HepG2 (cell line): Measurements from ENCODE around the gene PAXX. TPM values are rescaled to one million over a fixed set of nuclear protein-coding genes. Genes with fewer than 3 reads are reported as not detected.

Experiments
- CBX2 ChIP-seq, 2 experiments: fragments of 200-600 bp in 1 of 2; sonication (generic); formaldehyde crosslinking in 1 of 2; IDR thresholded peaks; 2 replicates each; pipeline versions ENCODE4 v1.7.0 to v1.8.1; 2018 to 2022; ENCODE audit warnings: low read depth in 2 of 2, low read length in 1 of 2, mild to moderate bottlenecking in 1 of 2, missing genetic modification reagents in 1 of 2
- ELK4 ChIP-seq: sonication (generic); formaldehyde crosslinking; IDR thresholded peaks from 2 replicates; pipeline ENCODE4 v1.9.0; 2021; ENCODE audit warnings: missing genetic modification reagents, borderline replicate concordance
- FOXJ3 ChIP-seq: sonication (generic); formaldehyde crosslinking; IDR thresholded peaks from 2 replicates; pipeline ENCODE4 v1.4.0; 2020; ENCODE audit warnings: missing genetic modification reagents, mild to moderate bottlenecking, borderline replicate concordance
- KDM3A ChIP-seq: IDR thresholded peaks from 2 replicates; pipeline ENCODE4 v1.6.1; 2018; ENCODE audit warnings: low read depth, missing compliant biosample characterization
- KLF16 ChIP-seq, 2 experiments: sonication (generic) in 1 of 2; formaldehyde crosslinking in 1 of 2; IDR thresholded peaks; 2 replicates each; pipeline versions ENCODE4 v1.6.1 to v1.8.0; 2016 to 2023; ENCODE audit warnings: missing genetic modification reagents in 2 of 2, missing compliant biosample characterization in 1 of 2
- NFYC ChIP-seq: IDR thresholded peaks from 2 replicates; pipeline ENCODE4 v1.6.1; 2016; ENCODE audit warnings: missing genetic modification reagents, missing compliant biosample characterization
- NR2F1 ChIP-seq, 2 experiments: fragments of 450-650 bp in 1 of 2; formaldehyde crosslinking in 1 of 2; IDR thresholded peaks; 2 replicates each; pipeline versions ENCODE4 v1.5.0 to v1.6.1; 2016 to 2020; ENCODE audit warnings: mild to moderate bottlenecking in 1 of 2, missing compliant biosample characterization in 1 of 2, missing genetic modification reagents in 1 of 2, moderate library complexity in 1 of 2
- POLR2A ChIP-seq, 2 experiments: IDR thresholded peaks; 2 replicates each; pipeline ENCODE4 v1.6.1; 2011; ENCODE audit warnings: low read depth in 2 of 2, low read length in 2 of 2, mild to moderate bottlenecking in 1 of 2, moderate library complexity in 1 of 2; ENCODE audit not compliant: insufficient read depth in 1 of 2
- RORA ChIP-seq: sonication (generic); formaldehyde crosslinking; IDR thresholded peaks from 2 replicates; pipeline ENCODE4 v1.5.0; 2020; ENCODE audit warnings: mild to moderate bottlenecking, missing genetic modification reagents, moderate library complexity
- SRSF9 ChIP-seq: fragments of 200-400 bp; formaldehyde crosslinking; IDR thresholded peaks from 2 replicates; pipeline ENCODE4 v1.6.1; 2018; ENCODE audit warnings: borderline replicate concordance, mild to moderate bottlenecking, low read depth, low read length; ENCODE audit not compliant: insufficient read depth, poor library complexity, severe bottlenecking
- ZC3H4 ChIP-seq: sonication (generic); formaldehyde crosslinking; IDR thresholded peaks from 2 replicates; pipeline ENCODE4 v1.4.0; 2020; ENCODE audit warnings: missing genetic modification reagents, borderline replicate concordance
- ZFP37 ChIP-seq: sonication (generic); formaldehyde crosslinking; IDR thresholded peaks from 2 replicates; pipeline ENCODE4 v1.4.0; 2020; ENCODE audit warnings: missing genetic modification reagents, borderline replicate concordance
- ZKSCAN5 ChIP-seq: sonication (generic); formaldehyde crosslinking; IDR thresholded peaks from 2 replicates; pipeline ENCODE4 v1.5.1; 2020; ENCODE audit warnings: mild to moderate bottlenecking, missing genetic modification reagents
- ZMYM2 ChIP-seq: sonication (generic); formaldehyde crosslinking; IDR thresholded peaks from 2 replicates; pipeline ENCODE4 v1.8.0; 2022; ENCODE audit warnings: mild to moderate bottlenecking, missing genetic modification reagents
- polyA plus RNA-seq, 8 experiments: library from polyadenylated mRNA; depleted of rRNA in 3 of 8; stranded (reverse) in 7 of 8; unstranded in 1 of 8; fragments of >200 nt; fragmentation: Illumina TruSeq in 4 of 8; extraction: Trizol in 4 of 8; gene quantifications; 2 replicates each; pipeline versions ENCODE4 v1.2.1 to v1.2.3, GENCODE V29; 2011 to 2016; ENCODE audit warnings: low read depth in 4 of 8, missing spikeins in 1 of 8, mixed read lengths in 1 of 8; ENCODE audit not compliant: insufficient read depth in 1 of 8
- total RNA-seq, 5 experiments: library from RNA; depleted of rRNA; stranded (reverse); fragments of >200 nt; fragmentation: Illumina TruSeq; extraction: Trizol; gene quantifications; 2 replicates each; pipeline ENCODE4 v1.2.3, GENCODE V29; 2016; ENCODE audit warnings: low read depth in 1 of 5
- TF ChIP-seq, protein P1 (sequence below), 2 experiments: fragments of 450-650 bp in 1 of 2; sonication (generic) in 1 of 2; formaldehyde crosslinking in 1 of 2; IDR thresholded peaks; 2 replicates each; pipeline versions ENCODE4 v1.6.1 to v1.8.0; 2016 to 2022; ENCODE audit warnings: antibody characterized with exemption in 1 of 2, mild to moderate bottlenecking in 1 of 2, missing genetic modification reagents in 1 of 2
- TF ChIP-seq, protein P2 (sequence below): sonication (generic); formaldehyde crosslinking; IDR thresholded peaks from 2 replicates; pipeline ENCODE4 v1.9.0; 2021; ENCODE audit warnings: missing genetic modification reagents, borderline replicate concordance

The PAXX gene
- total and polyA plus RNA-seq, 2 of the 13 experiments (the other 11 are each of a cell fraction or from before 2014, with no cell fraction given) = 14.0 to 31.9 TPM

DNA sequence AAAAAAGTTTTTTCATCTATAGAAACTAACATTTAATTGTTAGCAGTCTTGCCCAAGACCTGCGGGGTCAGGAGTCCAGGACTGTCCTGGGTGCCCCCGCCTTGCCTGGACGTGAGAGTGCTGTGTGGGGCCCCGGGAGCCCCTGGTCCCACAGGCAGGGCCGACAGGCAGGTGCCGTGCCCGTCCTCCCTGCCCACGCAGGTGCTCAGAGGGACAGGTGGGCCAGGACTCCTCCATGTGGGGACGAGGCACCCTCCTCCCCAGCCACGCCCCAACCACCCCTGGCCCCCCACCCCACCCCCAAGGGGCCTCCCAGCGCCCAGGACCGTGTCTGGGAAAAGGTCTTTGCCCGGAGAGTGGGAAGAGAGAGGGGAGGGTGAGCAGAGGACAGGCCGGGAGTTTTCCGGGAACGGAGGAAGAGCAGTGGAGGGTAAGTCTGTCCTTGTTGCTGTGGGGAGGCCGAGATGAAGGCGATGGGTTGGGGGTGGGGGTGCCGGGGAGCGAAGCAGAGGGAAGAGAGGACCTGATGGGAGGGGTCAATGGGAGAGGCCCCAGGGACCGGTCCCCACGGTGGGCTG lies 42.9 kb upstream of the PAXX start (continued):
- TF ChIP-seq, protein P1, sequence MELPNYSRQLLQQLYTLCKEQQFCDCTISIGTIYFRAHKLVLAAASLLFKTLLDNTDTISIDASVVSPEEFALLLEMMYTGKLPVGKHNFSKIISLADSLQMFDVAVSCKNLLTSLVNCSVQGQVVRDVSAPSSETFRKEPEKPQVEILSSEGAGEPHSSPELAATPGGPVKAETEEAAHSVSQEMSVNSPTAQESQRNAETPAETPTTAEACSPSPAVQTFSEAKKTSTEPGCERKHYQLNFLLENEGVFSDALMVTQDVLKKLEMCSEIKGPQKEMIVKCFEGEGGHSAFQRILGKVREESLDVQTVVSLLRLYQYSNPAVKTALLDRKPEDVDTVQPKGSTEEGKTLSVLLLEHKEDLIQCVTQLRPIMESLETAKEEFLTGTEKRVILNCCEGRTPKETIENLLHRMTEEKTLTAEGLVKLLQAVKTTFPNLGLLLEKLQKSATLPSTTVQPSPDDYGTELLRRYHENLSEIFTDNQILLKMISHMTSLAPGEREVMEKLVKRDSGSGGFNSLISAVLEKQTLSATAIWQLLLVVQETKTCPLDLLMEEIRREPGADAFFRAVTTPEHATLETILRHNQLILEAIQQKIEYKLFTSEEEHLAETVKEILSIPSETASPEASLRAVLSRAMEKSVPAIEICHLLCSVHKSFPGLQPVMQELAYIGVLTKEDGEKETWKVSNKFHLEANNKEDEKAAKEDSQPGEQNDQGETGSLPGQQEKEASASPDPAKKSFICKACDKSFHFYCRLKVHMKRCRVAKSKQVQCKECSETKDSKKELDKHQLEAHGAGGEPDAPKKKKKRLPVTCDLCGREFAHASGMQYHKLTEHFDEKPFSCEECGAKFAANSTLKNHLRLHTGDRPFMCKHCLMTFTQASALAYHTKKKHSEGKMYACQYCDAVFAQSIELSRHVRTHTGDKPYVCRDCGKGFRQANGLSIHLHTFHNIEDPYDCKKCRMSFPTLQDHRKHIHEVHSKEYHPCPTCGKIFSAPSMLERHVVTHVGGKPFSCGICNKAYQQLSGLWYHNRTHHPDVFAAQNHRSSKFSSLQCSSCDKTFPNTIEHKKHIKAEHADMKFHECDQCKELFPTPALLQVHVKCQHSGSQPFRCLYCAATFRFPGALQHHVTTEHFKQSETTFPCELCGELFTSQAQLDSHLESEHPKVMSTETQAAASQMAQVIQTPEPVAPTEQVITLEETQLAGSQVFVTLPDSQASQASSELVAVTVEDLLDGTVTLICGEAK (IDR thresholded peaks at IDR 0.05) = no peak
- TF ChIP-seq, protein P1 (CRISPR knock-in tag; IDR thresholded peaks at IDR 0.05) = no peak
- TF ChIP-seq FOXJ3 (CRISPR knock-in tag) (no peak), SRSF9 (no peak), POLR2A (IDR thresholded peaks at IDR 0.05; ENCODE audit: insufficient read depth in 1 of 2, low read depth in 2 of 2, low read length in 2 of 2) (no peak), RORA (no peak), KDM3A (CRISPR knock-in tag) (no peak), ZC3H4 (CRISPR knock-in tag) (no peak), KLF16 (CRISPR knock-in tag; IDR thresholded peaks at IDR 0.05) (no peak; a peak in 1 of 4 replicates), ZKSCAN5 (CRISPR knock-in tag) (0 out of 2 replicates have a peak, but pooled peaks have one; percentile 18), CBX2 (IDR thresholded peaks at IDR 0.05; ENCODE audit: low read depth, low read length) (no peak), CBX2 (CRISPR knock-in tag; IDR thresholded peaks at IDR 0.05; ENCODE audit: low read depth) (no peak), NFYC (CRISPR knock-in tag) (no peak), ELK4 (CRISPR knock-in tag) (no peak), ZFP37 (CRISPR knock-in tag) (no peak), NR2F1 (CRISPR knock-in tag; IDR thresholded peaks at IDR 0.05) (no peak), ZMYM2 (CRISPR knock-in tag) (no peak)
- TF ChIP-seq, protein P2, sequence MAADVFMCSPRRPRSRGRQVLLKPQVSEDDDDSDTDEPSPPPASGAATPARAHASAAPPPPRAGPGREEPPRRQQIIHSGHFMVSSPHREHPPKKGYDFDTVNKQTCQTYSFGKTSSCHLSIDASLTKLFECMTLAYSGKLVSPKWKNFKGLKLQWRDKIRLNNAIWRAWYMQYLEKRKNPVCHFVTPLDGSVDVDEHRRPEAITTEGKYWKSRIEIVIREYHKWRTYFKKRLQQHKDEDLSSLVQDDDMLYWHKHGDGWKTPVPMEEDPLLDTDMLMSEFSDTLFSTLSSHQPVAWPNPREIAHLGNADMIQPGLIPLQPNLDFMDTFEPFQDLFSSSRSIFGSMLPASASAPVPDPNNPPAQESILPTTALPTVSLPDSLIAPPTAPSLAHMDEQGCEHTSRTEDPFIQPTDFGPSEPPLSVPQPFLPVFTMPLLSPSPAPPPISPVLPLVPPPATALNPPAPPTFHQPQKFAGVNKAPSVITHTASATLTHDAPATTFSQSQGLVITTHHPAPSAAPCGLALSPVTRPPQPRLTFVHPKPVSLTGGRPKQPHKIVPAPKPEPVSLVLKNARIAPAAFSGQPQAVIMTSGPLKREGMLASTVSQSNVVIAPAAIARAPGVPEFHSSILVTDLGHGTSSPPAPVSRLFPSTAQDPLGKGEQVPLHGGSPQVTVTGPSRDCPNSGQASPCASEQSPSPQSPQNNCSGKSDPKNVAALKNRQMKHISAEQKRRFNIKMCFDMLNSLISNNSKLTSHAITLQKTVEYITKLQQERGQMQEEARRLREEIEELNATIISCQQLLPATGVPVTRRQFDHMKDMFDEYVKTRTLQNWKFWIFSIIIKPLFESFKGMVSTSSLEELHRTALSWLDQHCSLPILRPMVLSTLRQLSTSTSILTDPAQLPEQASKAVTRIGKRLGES (CRISPR knock-in tag) = no peak
